ENCODE data around the gene SPAM1.
"Not testable (repeated sequence)": the region's sequence is repeated elsewhere in the genome, so short reads cannot be mapped to it uniquely, and the experiment has no call there.

SPAM1 gene

DNA sequence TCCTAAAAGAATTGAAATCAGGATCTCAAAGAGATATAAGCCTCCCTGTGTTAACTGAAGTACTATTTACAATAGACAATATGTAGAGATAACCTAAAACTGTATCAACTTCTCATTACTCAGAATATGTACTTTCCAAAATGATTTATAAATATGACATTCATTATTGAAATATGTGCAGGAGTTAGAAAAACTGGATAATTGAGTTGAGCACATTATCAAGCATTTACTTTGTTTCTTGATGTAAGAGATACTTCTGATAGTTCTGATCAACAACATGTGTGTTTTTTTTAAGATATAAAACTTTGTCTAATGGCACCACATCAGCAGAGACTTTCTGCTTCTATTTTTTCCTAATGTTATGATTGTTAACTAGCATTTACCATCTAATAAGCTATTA lies 41.9 kb upstream of the SPAM1 start:
- Histone ChIP-seq H4K8ac (ENCODE audit: low read depth, low read length) (no peak overlapping the region), H3K4ac (ENCODE audit: low read length) (no peak overlapping the region), H3K4me3 (ENCODE audit: low read length in 2 of 2) (no peak overlapping the region), H3K9ac (ENCODE audit: low read depth, low read length, poor library complexity) (no peak overlapping the region), H2BK12ac (ENCODE audit: low read length) (no peak overlapping the region), H3K14ac (ENCODE audit: low read length) (no peak overlapping the region), H3K79me1 (ENCODE audit: low read depth, low read length) (no peaks in the 10 kb centered on the region), H3K27me3 (ENCODE audit: control insufficient read depth in 3 of 3, insufficient read depth in 3 of 3, low read depth in 1 of 3, low read length in 3 of 3) (no peaks in the 10 kb centered on the region), H2BK15ac (ENCODE audit: low read length) (no peak overlapping the region), H3K27ac (replicated peaks; ENCODE audit: low read length) (no peak overlapping the region), H3K18ac (ENCODE audit: low read length) (no peak overlapping the region), H2AFZ (ENCODE audit: low read length) (no peak overlapping the region), H3K9me3 (replicated peaks in 1 of 2; ENCODE audit: control insufficient read depth in 2 of 2, insufficient read depth in 1 of 2, low read depth in 1 of 2, low read length in 2 of 2) (no peaks in the 10 kb centered on the region), H3K4me2 (ENCODE audit: insufficient read depth, low read length, poor library complexity, severe bottlenecking) (no peak overlapping the region), H2BK5ac (ENCODE audit: low read length) (no peak overlapping the region), H2AK5ac (ENCODE audit: low read depth, low read length) (no peak overlapping the region), H2BK120ac (ENCODE audit: low read depth, low read length) (no peak overlapping the region), H3K36me3 (replicated peaks in 1 of 2; ENCODE audit: control insufficient read depth in 2 of 2, insufficient read depth in 2 of 2, low read length in 2 of 2) (no peaks in the 10 kb centered on the region), H3K4me1 (ENCODE audit: control insufficient read depth in 2 of 2, insufficient read depth in 1 of 2, low read depth in 1 of 2, low read length in 2 of 2) (no peaks in the 10 kb centered on the region), H4K91ac (ENCODE audit: low read depth, low read length, poor library complexity) (no peak overlapping the region), H3K23ac (ENCODE audit: low read depth, low read length, poor library complexity) (no peak overlapping the region)
- DNase-seq (ENCODE audit: low spot score), result no peak

DNA sequence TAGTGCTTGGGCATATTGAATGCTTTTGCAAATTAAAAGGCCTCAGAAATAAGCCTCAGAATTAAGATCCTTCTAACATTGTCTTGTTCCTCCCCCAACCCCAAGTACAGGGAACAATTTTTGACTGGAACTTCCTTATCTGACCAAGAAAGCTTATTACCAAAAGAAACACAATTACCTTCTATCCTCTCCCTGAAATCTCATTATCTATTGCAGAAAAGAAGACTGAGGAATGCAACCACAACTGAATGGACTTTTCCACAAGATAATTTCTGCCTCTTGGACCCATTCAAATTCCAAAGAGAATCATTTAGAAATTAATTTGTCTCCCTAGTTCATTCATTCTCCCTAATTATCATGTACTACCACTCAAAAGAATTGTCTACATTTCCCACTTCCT lies 36.8 kb upstream of the SPAM1 start:
- no peak for DNase-seq (ENCODE audit: low spot score)
- Histone ChIP-seq H3K4me2 (ENCODE audit: insufficient read depth, low read length, poor library complexity, severe bottlenecking) (no peak overlapping the region), H2AFZ (ENCODE audit: low read length) (no peak overlapping the region), H3K4ac (ENCODE audit: low read length) (no peak overlapping the region), H3K9me3 (replicated peaks in 1 of 2; ENCODE audit: control insufficient read depth in 2 of 2, insufficient read depth in 1 of 2, low read depth in 1 of 2, low read length in 2 of 2) (peaks cover 0 to 4% of the 10 kb centered on the region in 2 donors), H3K36me3 (replicated peaks in 1 of 2; ENCODE audit: control insufficient read depth in 2 of 2, insufficient read depth in 2 of 2, low read length in 2 of 2) (no peaks in the 10 kb centered on the region), H3K27ac (replicated peaks; ENCODE audit: low read length) (no peak overlapping the region), H3K9ac (ENCODE audit: low read depth, low read length, poor library complexity) (no peak overlapping the region), H3K4me1 (ENCODE audit: control insufficient read depth in 2 of 2, insufficient read depth in 1 of 2, low read depth in 1 of 2, low read length in 2 of 2) (no peaks in the 10 kb centered on the region), H3K23ac (ENCODE audit: low read depth, low read length, poor library complexity) (no peak overlapping the region), H3K4me3 (ENCODE audit: low read length in 2 of 2) (no peak overlapping the region), H3K18ac (ENCODE audit: low read length) (no peak overlapping the region), H3K79me1 (ENCODE audit: low read depth, low read length) (no peaks in the 10 kb centered on the region), H3K27me3 (ENCODE audit: control insufficient read depth in 3 of 3, insufficient read depth in 3 of 3, low read depth in 1 of 3, low read length in 3 of 3) (no peaks in the 10 kb centered on the region), H2AK5ac (ENCODE audit: low read depth, low read length) (no peak overlapping the region), H2BK5ac (ENCODE audit: low read length) (no peak overlapping the region), H2BK15ac (ENCODE audit: low read length) (no peak overlapping the region), H4K8ac (ENCODE audit: low read depth, low read length) (no peak overlapping the region), H3K14ac (ENCODE audit: low read length) (no peak overlapping the region), H2BK12ac (ENCODE audit: low read length) (no peak overlapping the region), H2BK120ac (ENCODE audit: low read depth, low read length) (no peak overlapping the region), H4K91ac (ENCODE audit: low read depth, low read length, poor library complexity) (no peak overlapping the region)

DNA sequence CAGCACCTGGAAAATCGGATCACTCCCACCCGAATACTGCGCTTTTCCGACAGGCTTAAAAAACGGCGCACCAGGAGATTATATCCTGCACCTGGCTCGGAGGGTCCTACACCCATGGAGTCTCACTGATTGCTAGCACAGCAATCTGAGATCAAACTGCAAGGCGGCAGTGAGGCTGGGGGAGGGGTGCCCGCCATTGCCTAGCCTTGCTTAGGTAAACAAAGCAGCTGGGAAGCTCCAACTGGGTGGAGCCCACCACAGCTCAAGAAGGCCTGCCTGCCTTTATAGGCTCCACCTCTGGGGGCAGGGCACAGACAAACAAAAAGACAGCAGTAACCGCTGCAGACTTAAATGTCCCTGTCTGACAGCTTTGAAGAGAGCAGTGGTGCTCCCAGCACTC lies 30.3 kb upstream of the SPAM1 start:
- not testable (repeated sequence) for H2BK15ac ChIP-seq (ENCODE audit: low read length); H3K18ac ChIP-seq (ENCODE audit: low read length); H2BK12ac ChIP-seq (ENCODE audit: low read length); H4K91ac ChIP-seq (ENCODE audit: low read depth, low read length, poor library complexity); H4K8ac ChIP-seq (ENCODE audit: low read depth, low read length); H2BK120ac ChIP-seq (ENCODE audit: low read depth, low read length); H3K9me3 ChIP-seq (replicated peaks in 1 of 2; ENCODE audit: control insufficient read depth in 2 of 2, insufficient read depth in 1 of 2, low read depth in 1 of 2, low read length in 2 of 2); H3K14ac ChIP-seq (ENCODE audit: low read length); H3K4me1 ChIP-seq (ENCODE audit: control insufficient read depth in 2 of 2, insufficient read depth in 1 of 2, low read depth in 1 of 2, low read length in 2 of 2); H3K79me1 ChIP-seq (ENCODE audit: low read depth, low read length); H3K4ac ChIP-seq (ENCODE audit: low read length); DNase-seq (ENCODE audit: low spot score); H3K4me3 ChIP-seq (ENCODE audit: low read length in 2 of 2); H2AFZ ChIP-seq (ENCODE audit: low read length); H3K27me3 ChIP-seq (ENCODE audit: control insufficient read depth in 3 of 3, insufficient read depth in 3 of 3, low read depth in 1 of 3, low read length in 3 of 3); H3K27ac ChIP-seq (replicated peaks; ENCODE audit: low read length); H3K36me3 ChIP-seq (replicated peaks in 1 of 2; ENCODE audit: control insufficient read depth in 2 of 2, insufficient read depth in 2 of 2, low read length in 2 of 2); H2BK5ac ChIP-seq (ENCODE audit: low read length); H2AK5ac ChIP-seq (ENCODE audit: low read depth, low read length); H3K4me2 ChIP-seq (ENCODE audit: insufficient read depth, low read length, poor library complexity, severe bottlenecking); H3K23ac ChIP-seq (ENCODE audit: low read depth, low read length, poor library complexity); H3K9ac ChIP-seq (ENCODE audit: low read depth, low read length, poor library complexity)
- WGBS, 2 donors (ENCODE audit: extremely low coverage in 2 of 2, insufficient read length in 2 of 2, insufficient replicate concordance in 1 of 2), result no CpG with 5 or more reads among the region's 10 CpGs

DNA sequence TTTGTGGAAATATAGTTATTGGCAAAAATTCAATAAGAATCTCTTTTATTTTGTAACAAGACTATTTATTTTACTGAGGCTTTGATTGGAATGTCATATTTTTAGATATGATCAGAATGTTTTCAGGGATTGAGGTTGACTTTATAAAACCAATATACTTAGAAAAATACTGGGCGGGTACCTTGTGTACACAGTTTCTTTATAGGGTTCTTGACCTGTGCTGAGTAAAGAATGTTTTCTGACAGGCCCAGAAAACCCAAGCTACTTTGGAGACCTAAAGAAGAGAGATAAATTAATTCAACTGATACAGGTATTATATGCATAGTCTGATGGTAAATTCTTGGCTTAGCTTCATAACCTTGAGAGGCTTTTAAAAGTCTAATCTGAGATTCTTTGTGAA lies 23.9 kb upstream of the SPAM1 start:
- Histone ChIP-seq H4K91ac (ENCODE audit: low read depth, low read length, poor library complexity) (no peak overlapping the region), H3K27ac (replicated peaks; ENCODE audit: low read length) (no peak overlapping the region), H3K9ac (ENCODE audit: low read depth, low read length, poor library complexity) (no peak overlapping the region), H3K4me2 (ENCODE audit: insufficient read depth, low read length, poor library complexity, severe bottlenecking) (no peak overlapping the region), H3K36me3 (replicated peaks in 1 of 2; ENCODE audit: control insufficient read depth in 2 of 2, insufficient read depth in 2 of 2, low read length in 2 of 2) (no peaks in the 10 kb centered on the region), H2BK5ac (ENCODE audit: low read length) (no peak overlapping the region), H4K8ac (ENCODE audit: low read depth, low read length) (no peak overlapping the region), H3K9me3 (replicated peaks in 1 of 2; ENCODE audit: control insufficient read depth in 2 of 2, insufficient read depth in 1 of 2, low read depth in 1 of 2, low read length in 2 of 2) (peaks cover 0 to 1% of the 10 kb centered on the region in 2 donors), H3K14ac (ENCODE audit: low read length) (no peak overlapping the region), H3K79me1 (ENCODE audit: low read depth, low read length) (no peaks in the 10 kb centered on the region), H2AK5ac (ENCODE audit: low read depth, low read length) (no peak overlapping the region), H3K18ac (ENCODE audit: low read length) (no peak overlapping the region), H2BK12ac (ENCODE audit: low read length) (no peak overlapping the region), H2AFZ (ENCODE audit: low read length) (no peak overlapping the region), H3K27me3 (ENCODE audit: control insufficient read depth in 3 of 3, insufficient read depth in 3 of 3, low read depth in 1 of 3, low read length in 3 of 3) (no peaks in the 10 kb centered on the region), H3K4me1 (ENCODE audit: control insufficient read depth in 2 of 2, insufficient read depth in 1 of 2, low read depth in 1 of 2, low read length in 2 of 2) (no peaks in the 10 kb centered on the region), H3K23ac (ENCODE audit: low read depth, low read length, poor library complexity) (no peak overlapping the region), H3K4ac (ENCODE audit: low read length) (no peak overlapping the region), H2BK120ac (ENCODE audit: low read depth, low read length) (no peak overlapping the region), H3K4me3 (ENCODE audit: low read length in 2 of 2) (no peak overlapping the region), H2BK15ac (ENCODE audit: low read length) (no peak overlapping the region)
- no CpG with 5 or more reads among the region's 1 CpG for WGBS, 2 donors (ENCODE audit: extremely low coverage in 2 of 2, insufficient read length in 2 of 2, insufficient replicate concordance in 1 of 2)
- no peak for DNase-seq (ENCODE audit: low spot score)
